HG03025 (cell line): ENCODE results near the gene BYSL.

Source experiments
- ATAC-seq: cut with Tn5 transposase; IDR thresholded peaks from one replicate; pipeline ENCODE4 v1.9.1; 2021; ENCODE audit warnings: mild to moderate bottlenecking, moderate library complexity; ENCODE audit not compliant: unreplicated experiment, low FRiP score

BYSL gene

GRCh38 chr6:41972826-41973225, 51.5 kb downstream of the BYSL start:
- no peak for ATAC-seq

GRCh38 chr6:41974281-41974825, 53.1 kb downstream of the BYSL start:
- no peak for ATAC-seq

GRCh38 chr6:41975276-41975675, 54.0 kb downstream of the BYSL start:
- no peak for ATAC-seq

GRCh38 chr6:41976794-41977484, 55.6 kb downstream of the BYSL start:
- no peak for ATAC-seq
